Suppressor macrophage (primary cell): ENCODE data around the gene KIAA1958.

Source experiments
- DNase-seq, 4 experiments: peaks; one replicate each; pipeline ENCODE4 v3.0.0-alpha.2; 2020 to 2022

KIAA1958 gene

GRCh38 chr9:112531666-112532282 is 45.1 kb downstream of the KIAA1958 start:
- DNase-seq: no peak

GRCh38 chr9:112532427-112532826 is 45.8 kb downstream of the KIAA1958 start:
- DNase-seq: peak; percentile 22 to 54 (median 39)

- DNase-seq: no peak
Observed at GRCh38 chr9:112533660-112534059, 47.0 kb downstream of the KIAA1958 start.

GRCh38 chr9:112535301-112535700 is 48.7 kb downstream of the KIAA1958 start:
- DNase-seq: no peak

GRCh38 chr9:112535811-112536210 is 49.2 kb downstream of the KIAA1958 start:
- DNase-seq: no peak

GRCh38 chr9:112537561-112537960 is 50.9 kb downstream of the KIAA1958 start:
- no peak for DNase-seq

GRCh38 chr9:112540800-112541199 is 54.2 kb downstream of the KIAA1958 start:
- no peak for DNase-seq

GRCh38 chr9:112541685-112542084 is 55.1 kb downstream of the KIAA1958 start:
- DNase-seq: no peak

GRCh38 chr9:112542593-112543292 is 56.1 kb downstream of the KIAA1958 start:
- DNase-seq: no peak

GRCh38 chr9:112544477-112544876 is 57.9 kb downstream of the KIAA1958 start:
- DNase-seq: no peak

GRCh38 chr9:112545237-112545636 is 58.6 kb downstream of the KIAA1958 start:
- no peak for DNase-seq

- no peak for DNase-seq
Observed at GRCh38 chr9:112546149-112547012, 59.8 kb downstream of the KIAA1958 start.

- no peak for DNase-seq
Observed at GRCh38 chr9:112548051-112548440, 61.4 kb downstream of the KIAA1958 start.

- DNase-seq: peak in 3 of 4 experiments; percentile 6 to 55 (median 51)
Observed at GRCh38 chr9:112548836-112549595, 62.4 kb downstream of the KIAA1958 start.

- no peak for DNase-seq
Observed at GRCh38 chr9:112550531-112550930, 63.9 kb downstream of the KIAA1958 start.

GRCh38 chr9:112551641-112552040 is 65.0 kb downstream of the KIAA1958 start:
- no peak for DNase-seq

- DNase-seq: no peak
Observed at GRCh38 chr9:112552229-112553056, 65.8 kb downstream of the KIAA1958 start.

GRCh38 chr9:112553256-112553826 is 66.7 kb downstream of the KIAA1958 start:
- no peak for DNase-seq

GRCh38 chr9:112554516-112554915 is 67.9 kb downstream of the KIAA1958 start:
- DNase-seq: no peak

- no peak for DNase-seq
Observed at GRCh38 chr9:112555101-112555643, 68.5 kb downstream of the KIAA1958 start.
